Stimulated activated naive CD8-positive, alpha-beta T cell treated with anti-CD3 and anti-CD28 coated beads, Interleukin-15, Interleukin-2, amounts not matched to agents 100 ng/mL and 50 ng/mL, for 24 hours (primary cell): ENCODE measurements around the gene PKN1.
"Not testable (repeated sequence)": the region's sequence is repeated elsewhere in the genome, so short reads cannot be mapped to it uniquely, and the experiment has no call there.

Experiments used
- H3K27ac Mint-ChIP-seq: one replicate; pipeline ENCODE4 v1.8.0; 2021; ENCODE audit warnings: mild to moderate bottlenecking, mixed read lengths
- H3K27me3 Mint-ChIP-seq: one replicate; pipeline ENCODE4 v1.8.0; 2021; ENCODE audit warnings: mixed read lengths
- H3K36me3 Mint-ChIP-seq: one replicate; pipeline ENCODE4 v1.8.0; 2021; ENCODE audit warnings: low read depth, mixed read lengths
- H3K4me1 Mint-ChIP-seq: one replicate; pipeline ENCODE4 v1.8.0; 2021; ENCODE audit warnings: low read depth, mixed read lengths
- H3K4me3 Mint-ChIP-seq: one replicate; pipeline ENCODE4 v1.8.0; 2021; ENCODE audit warnings: mild to moderate bottlenecking, mixed read lengths
- H3K9me3 Mint-ChIP-seq: one replicate; pipeline ENCODE4 v1.8.0; 2021; ENCODE audit warnings: mixed read lengths

Gene PKN1

GRCh38 chr19:14432791-14433553 is at the start of gene PKN1:
Gene PKN1, plus strand, starts transcription at chr19:14433306. Its CDS starts 216 bp downstream, at chr19:14433522.
- Mint-ChIP-seq H3K27ac (peak within 1 kb of the TSS; percentile 87), H3K36me3 (no peaks in the 10 kb centered on the region), H3K9me3 (no peaks in the 10 kb centered on the region), H3K4me1 (peaks cover 43% of the 10 kb centered on the region), H3K4me3 (peak within 1 kb of the TSS; percentile 82), H3K27me3 (peaks cover 5% of the 10 kb centered on the region)

GRCh38 chr19:14383661-14384555 is 49.2 kb upstream of the PKN1 start:
- Mint-ChIP-seq H3K4me1 (peaks cover 47% of the 10 kb centered on the region), H3K36me3 (peaks cover 44% of the 10 kb centered on the region), H3K27me3 (no peaks in the 10 kb centered on the region), H3K4me3 (peak overlapping the region; percentile 92), H3K9me3 (no peaks in the 10 kb centered on the region), H3K27ac (peak overlapping the region; percentile 99)

- no peaks in the 10 kb centered on the region for H3K9me3 Mint-ChIP-seq
These were observed 47.6 kb upstream of the PKN1 start for GRCh38 chr19:14385492-14385891.

GRCh38 chr19:14390548-14390947 is 42.6 kb upstream of the PKN1 start:
- Mint-ChIP-seq H3K4me3 (no peak overlapping the region), H3K36me3 (peaks cover 58% of the 10 kb centered on the region), H3K27me3 (no peaks in the 10 kb centered on the region), H3K27ac (peak overlapping the region; percentile 11), H3K4me1 (peaks cover 31% of the 10 kb centered on the region), H3K9me3 (no peaks in the 10 kb centered on the region)

More at GRCh38 chr19:14385492-14385891, 47.6 kb upstream of the PKN1 start:
- H3K27me3 Mint-ChIP-seq: no peaks in the 10 kb centered on the region
- H3K4me3 Mint-ChIP-seq: peak overlapping the region; percentile 92
- peaks cover 32% of the 10 kb centered on the region for H3K4me1 Mint-ChIP-seq
- H3K27ac Mint-ChIP-seq: peak overlapping the region; percentile 99
- H3K36me3 Mint-ChIP-seq: peaks cover 53% of the 10 kb centered on the region

GRCh38 chr19:14391156-14391821 is 41.8 kb upstream of the PKN1 start:
- Mint-ChIP-seq H3K36me3 (peaks cover 59% of the 10 kb centered on the region), H3K27ac (peak overlapping the region; percentile 3), H3K4me3 (no peak overlapping the region), H3K27me3 (no peaks in the 10 kb centered on the region), H3K4me1 (peaks cover 31% of the 10 kb centered on the region), H3K9me3 (no peaks in the 10 kb centered on the region)

GRCh38 chr19:14393329-14393728 is 39.8 kb upstream of the PKN1 start:
- Mint-ChIP-seq H3K27ac (peak overlapping the region; percentile 63), H3K9me3 (no peaks in the 10 kb centered on the region), H3K4me3 (no peak overlapping the region), H3K36me3 (peaks cover 76% of the 10 kb centered on the region), H3K27me3 (no peaks in the 10 kb centered on the region), H3K4me1 (peaks cover 41% of the 10 kb centered on the region)

GRCh38 chr19:14394167-14394566 is 38.9 kb upstream of the PKN1 start:
- no peaks in the 10 kb centered on the region for H3K27me3 Mint-ChIP-seq
- H3K9me3 Mint-ChIP-seq: no peaks in the 10 kb centered on the region
- H3K4me3 Mint-ChIP-seq: no peak overlapping the region
- H3K4me1 Mint-ChIP-seq: peaks cover 36% of the 10 kb centered on the region
- H3K36me3 Mint-ChIP-seq: peaks cover 78% of the 10 kb centered on the region
- H3K27ac Mint-ChIP-seq: peak overlapping the region; percentile 63

- Mint-ChIP-seq H3K27ac (peak overlapping the region; percentile 55), H3K4me1 (peaks cover 36% of the 10 kb centered on the region), H3K36me3 (peaks cover 76% of the 10 kb centered on the region), H3K27me3 (no peaks in the 10 kb centered on the region), H3K4me3 (no peak overlapping the region), H3K9me3 (no peaks in the 10 kb centered on the region)
These were observed 37.8 kb upstream of the PKN1 start for GRCh38 chr19:14395262-14395661.

GRCh38 chr19:14395710-14396336 is 37.3 kb upstream of the PKN1 start:
- no peaks in the 10 kb centered on the region for H3K9me3 Mint-ChIP-seq
- peaks cover 75% of the 10 kb centered on the region for H3K36me3 Mint-ChIP-seq
- no peaks in the 10 kb centered on the region for H3K27me3 Mint-ChIP-seq
- peak overlapping the region; percentile 79 for H3K27ac Mint-ChIP-seq
- H3K4me3 Mint-ChIP-seq: no peak overlapping the region
- H3K4me1 Mint-ChIP-seq: peaks cover 36% of the 10 kb centered on the region

GRCh38 chr19:14396730-14397129 is 36.4 kb upstream of the PKN1 start:
- peak overlapping the region; percentile 79 for H3K27ac Mint-ChIP-seq
- H3K4me3 Mint-ChIP-seq, H3K27me3 Mint-ChIP-seq, H3K9me3 Mint-ChIP-seq: not testable (repeated sequence)
- peaks cover 75% of the 10 kb centered on the region for H3K36me3 Mint-ChIP-seq
- peaks cover 36% of the 10 kb centered on the region for H3K4me1 Mint-ChIP-seq

- not testable (repeated sequence) for H3K4me3 Mint-ChIP-seq, H3K27me3 Mint-ChIP-seq, H3K9me3 Mint-ChIP-seq
- H3K4me1 Mint-ChIP-seq: peaks cover 36% of the 10 kb centered on the region
- peak overlapping the region; percentile 79 for H3K27ac Mint-ChIP-seq
- H3K36me3 Mint-ChIP-seq: peaks cover 75% of the 10 kb centered on the region
These were observed 35.9 kb upstream of the PKN1 start for GRCh38 chr19:14397168-14397567.

GRCh38 chr19:14400951-14401431 is 32.1 kb upstream of the PKN1 start:
- Mint-ChIP-seq H3K36me3 (peaks cover 72% of the 10 kb centered on the region), H3K9me3 (no peaks in the 10 kb centered on the region), H3K27me3 (no peaks in the 10 kb centered on the region), H3K4me1 (peaks cover 20% of the 10 kb centered on the region), H3K27ac (peak overlapping the region; percentile 49), H3K4me3 (no peak overlapping the region)

GRCh38 chr19:14401468-14402195 is 31.5 kb upstream of the PKN1 start:
- Mint-ChIP-seq H3K27ac (peak overlapping the region; percentile 55), H3K4me1 (peaks cover 14% of the 10 kb centered on the region), H3K36me3 (peaks cover 71% of the 10 kb centered on the region), H3K9me3 (no peaks in the 10 kb centered on the region), H3K27me3 (no peaks in the 10 kb centered on the region), H3K4me3 (no peak overlapping the region)
